ENCODE data around the gene ZIC5. TPM values are rescaled to one million over a fixed set of nuclear protein-coding genes. Genes with fewer than 3 reads are reported as not detected.

ZIC5 gene
- total and polyA plus RNA-seq, 9 of the 15 experiments (the other 6 are each of a cell fraction or from before 2014, with no cell fraction given): 0.57 to 2.0 (median 1.1) TPM

DNA sequence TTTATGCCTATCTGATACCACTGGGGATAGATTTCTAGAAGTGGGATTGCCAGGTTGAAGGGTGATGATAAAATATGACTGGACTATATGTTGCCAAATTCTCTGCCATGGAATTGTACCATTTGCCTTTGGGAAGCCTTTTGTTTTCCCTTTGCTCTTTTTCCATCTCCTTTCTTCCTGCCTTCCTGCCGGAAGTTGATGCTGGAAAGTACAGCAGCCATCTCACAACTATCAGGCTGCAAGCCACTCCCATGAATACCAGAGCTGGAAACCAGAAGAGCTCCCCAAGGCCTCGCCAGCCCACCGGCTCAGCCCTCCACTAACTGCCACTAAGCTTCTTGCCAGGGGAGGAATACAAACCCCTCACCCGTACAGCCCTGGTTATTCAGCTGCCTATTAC is 29.7 kb downstream of the ZIC5 start:
- Histone ChIP-seq H3K4me2 (ENCODE audit: insufficient read depth, low read length) (no peak overlapping the region), H3K27me3 (ENCODE audit: control insufficient read depth in 2 of 2, insufficient read depth in 2 of 2, low read length in 2 of 2) (peaks cover 30 to 35% of the 10 kb centered on the region in 2 experiments), H3K79me2 (ENCODE audit: control insufficient read depth, insufficient read depth, low read length) (no peaks in the 10 kb centered on the region), H3K4me1 (replicated peaks in 1 of 2; ENCODE audit: control insufficient read depth in 2 of 2, insufficient read depth in 2 of 2, low read length in 2 of 2) (no peaks in the 10 kb centered on the region; a peak in 1 of 5 replicates), H3K9me3 (replicated peaks; ENCODE audit: control insufficient read depth, insufficient read depth, low read depth, low read length) (no peaks in the 10 kb centered on the region), H3K4me3 (no peak overlapping the region), H2AFZ (ENCODE audit: low read depth, low read length) (no peak overlapping the region), H3K36me3 (ENCODE audit: control insufficient read depth, insufficient read depth, low read length) (no peaks in the 10 kb centered on the region), H3K27ac (ENCODE audit: extremely low read depth, low read depth, low read length) (no peak overlapping the region), H4K20me1 (replicated peaks; ENCODE audit: control insufficient read depth, insufficient read depth, low read length) (no peaks in the 10 kb centered on the region), H3K9me1 (ENCODE audit: control insufficient read depth, insufficient read depth, low read length) (no peaks in the 10 kb centered on the region), H3K9ac (ENCODE audit: insufficient read depth in 1 of 2, low read depth in 2 of 2, low read length in 2 of 2) (no peak overlapping the region)
- ChIA-PET CTCF (ENCODE audit: low intra/inter-chr PET ratio) (no interaction called here), POLR2A (interaction anchor here (0.5 kb wide), 1 partner anchor 32 kb away, joined by 5 read pairs; no protein-coding TSS in a partner anchor)
- TF ChIP-seq, protein P1, sequence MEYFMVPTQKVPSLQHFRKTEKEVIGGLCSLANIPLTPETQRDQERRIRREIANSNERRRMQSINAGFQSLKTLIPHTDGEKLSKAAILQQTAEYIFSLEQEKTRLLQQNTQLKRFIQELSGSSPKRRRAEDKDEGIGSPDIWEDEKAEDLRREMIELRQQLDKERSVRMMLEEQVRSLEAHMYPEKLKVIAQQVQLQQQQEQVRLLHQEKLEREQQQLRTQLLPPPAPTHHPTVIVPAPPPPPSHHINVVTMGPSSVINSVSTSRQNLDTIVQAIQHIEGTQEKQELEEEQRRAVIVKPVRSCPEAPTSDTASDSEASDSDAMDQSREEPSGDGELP (CRISPR knock-in tag; IDR thresholded peaks at IDR 0.05; ENCODE audit: borderline replicate concordance): no peak
- TF ChIP-seq NFIX (CRISPR knock-in tag; IDR thresholded peaks at IDR 0.05; ENCODE audit: low read depth) (no peak), COPS2 (conservative IDR thresholded peaks at IDR 0.05) (no peak), ZNF77 (CRISPR knock-in tag; IDR thresholded peaks at IDR 0.05) (no peak), DDX20 (tag; IDR thresholded peaks at IDR 0.05; ENCODE audit: low read depth) (no peak), CHD2 (IDR thresholded peaks at IDR 0.05; ENCODE audit: low read depth, low read length) (no peak), ASH1L (IDR thresholded peaks at IDR 0.05; ENCODE audit: borderline replicate concordance, low read depth, partially characterized antibody) (no peak), U2AF2 (optimal IDR thresholded peaks at IDR 0.05; ENCODE audit: low read depth, low read length) (no peak)
- TF ChIP-seq, protein P2, sequence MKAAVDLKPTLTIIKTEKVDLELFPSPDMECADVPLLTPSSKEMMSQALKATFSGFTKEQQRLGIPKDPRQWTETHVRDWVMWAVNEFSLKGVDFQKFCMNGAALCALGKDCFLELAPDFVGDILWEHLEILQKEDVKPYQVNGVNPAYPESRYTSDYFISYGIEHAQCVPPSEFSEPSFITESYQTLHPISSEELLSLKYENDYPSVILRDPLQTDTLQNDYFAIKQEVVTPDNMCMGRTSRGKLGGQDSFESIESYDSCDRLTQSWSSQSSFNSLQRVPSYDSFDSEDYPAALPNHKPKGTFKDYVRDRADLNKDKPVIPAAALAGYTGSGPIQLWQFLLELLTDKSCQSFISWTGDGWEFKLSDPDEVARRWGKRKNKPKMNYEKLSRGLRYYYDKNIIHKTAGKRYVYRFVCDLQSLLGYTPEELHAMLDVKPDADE (conservative IDR thresholded peaks at IDR 0.05; ENCODE audit: control insufficient read depth, low read depth, low read length): no peak
- TF ChIP-seq, protein P3, sequence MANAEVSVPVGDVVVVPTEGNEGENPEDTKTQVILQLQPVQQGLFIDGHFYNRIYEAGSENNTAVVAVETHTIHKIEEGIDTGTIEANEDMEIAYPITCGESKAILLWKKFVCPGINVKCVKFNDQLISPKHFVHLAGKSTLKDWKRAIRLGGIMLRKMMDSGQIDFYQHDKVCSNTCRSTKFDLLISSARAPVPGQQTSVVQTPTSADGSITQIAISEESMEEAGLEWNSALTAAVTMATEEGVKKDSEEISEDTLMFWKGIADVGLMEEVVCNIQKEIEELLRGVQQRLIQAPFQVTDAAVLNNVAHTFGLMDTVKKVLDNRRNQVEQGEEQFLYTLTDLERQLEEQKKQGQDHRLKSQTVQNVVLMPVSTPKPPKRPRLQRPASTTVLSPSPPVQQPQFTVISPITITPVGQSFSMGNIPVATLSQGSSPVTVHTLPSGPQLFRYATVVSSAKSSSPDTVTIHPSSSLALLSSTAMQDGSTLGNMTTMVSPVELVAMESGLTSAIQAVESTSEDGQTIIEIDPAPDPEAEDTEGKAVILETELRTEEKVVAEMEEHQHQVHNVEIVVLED (CRISPR knock-in tag; IDR thresholded peaks at IDR 0.05): no peak
- ATAC-seq: no peak
- in situ Hi-C loops (cut with MboI) (no loop called here), intact Hi-C loops (cut with micrococcal nuclease) (no loop called here)
- no peak for DNase-seq (ENCODE audit: extremely low read depth in 1 of 4, low spot score in 3 of 4)
- no peak for FAIRE-seq
- BruUV-seq (replicated peaks): no TSS peak
- 7% methylated on average over 3 of the region's 4 CpGs for WGBS (ENCODE audit: insufficient coverage, low coverage, missing lambda C conversion rate)

Measured in K562 (cell line).